GM04504 (cell line): Measurements from ENCODE around the gene PTHLH.

Experiments used
- DNase-seq: peaks from one replicate; pipeline ENCODE4 v3.0.0-alpha.2; 2012; ENCODE audit warnings: low read depth

The PTHLH gene

DNA sequence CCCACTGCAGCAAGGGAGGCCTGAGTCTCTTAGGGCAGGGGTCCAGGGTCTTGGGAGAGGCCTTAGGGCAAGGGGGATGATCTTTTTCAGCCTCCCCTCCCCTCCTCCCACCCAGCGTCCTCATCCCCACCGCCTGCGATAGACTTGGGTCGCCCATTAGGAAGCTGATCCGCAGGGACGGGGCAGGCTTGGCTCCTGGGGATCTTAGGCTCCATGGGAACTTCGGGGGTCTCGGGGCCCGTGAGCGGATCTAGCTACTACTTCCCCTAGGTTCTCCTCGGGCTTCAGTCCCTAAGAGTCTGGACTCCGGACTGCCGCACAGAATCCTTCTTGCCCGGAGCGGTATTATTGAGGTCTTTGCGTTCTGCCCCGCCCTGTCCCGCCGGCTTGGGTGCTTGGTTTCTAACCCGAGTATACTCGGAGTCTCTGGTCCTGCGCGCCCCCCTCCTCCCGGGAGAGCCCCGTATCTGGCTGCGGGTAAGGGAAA, 2.2 kb upstream of the PTHLH start:
- no peak for DNase-seq

DNA sequence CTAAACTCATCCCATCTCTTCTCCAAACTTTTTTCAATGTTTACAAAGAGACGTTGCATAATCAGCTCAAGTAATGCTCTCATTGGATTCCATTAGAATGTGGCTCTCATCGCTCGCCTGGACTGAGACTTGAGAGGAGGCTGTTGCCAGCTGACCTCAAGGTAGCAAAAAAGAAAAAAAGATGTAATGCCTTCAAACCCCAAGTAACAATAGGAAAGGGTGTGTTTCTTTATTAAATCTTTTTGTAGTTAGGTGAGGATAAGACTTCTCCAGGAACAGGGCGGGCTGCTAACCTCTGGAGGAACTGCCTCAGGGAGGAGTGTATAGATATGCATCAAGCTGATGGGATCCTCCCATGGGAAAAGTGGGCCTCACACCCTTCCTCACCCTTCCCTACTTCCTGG, 956 bp upstream of the PTHLH start:
- no peak for DNase-seq

DNA sequence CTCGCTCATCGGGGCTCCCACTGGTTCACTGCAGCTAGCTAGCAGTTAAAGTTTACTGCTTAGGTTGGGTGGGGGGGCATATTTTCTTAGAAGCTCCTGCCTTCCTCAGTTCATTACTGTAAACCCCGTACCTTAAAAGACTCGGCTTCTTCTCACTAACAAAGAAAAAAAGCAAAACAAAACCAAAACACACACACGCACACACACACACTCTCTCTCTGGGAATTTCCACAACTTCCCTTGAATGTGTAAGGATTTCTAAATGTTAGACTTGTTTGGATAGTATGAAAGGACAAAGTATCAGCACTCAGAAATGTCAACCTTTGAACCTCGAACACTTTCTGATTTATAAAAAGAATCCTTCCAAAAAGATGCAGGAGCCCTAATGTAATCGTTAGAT, 927 bp downstream of the PTHLH start:
- no peak for DNase-seq

DNA sequence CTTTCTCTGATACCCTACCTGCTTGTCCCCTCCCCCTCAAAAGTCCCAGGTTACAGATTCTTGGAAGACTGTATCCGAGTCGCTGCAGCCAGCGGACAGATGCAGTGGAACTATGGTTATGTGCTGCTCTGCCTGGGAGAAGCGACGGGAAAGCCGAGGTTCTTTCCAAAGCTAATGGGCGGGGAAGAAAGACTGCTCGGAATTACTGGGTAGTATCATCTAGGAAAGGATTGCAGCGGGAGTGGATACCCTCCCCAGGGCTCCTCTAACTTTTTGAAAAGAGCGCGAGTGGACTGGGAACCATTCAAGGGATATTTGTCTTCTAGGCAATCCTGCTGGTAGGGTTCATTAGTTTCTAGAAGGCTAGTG, 1.4 kb downstream of the PTHLH start:
- DNase-seq, result no peak

DNA sequence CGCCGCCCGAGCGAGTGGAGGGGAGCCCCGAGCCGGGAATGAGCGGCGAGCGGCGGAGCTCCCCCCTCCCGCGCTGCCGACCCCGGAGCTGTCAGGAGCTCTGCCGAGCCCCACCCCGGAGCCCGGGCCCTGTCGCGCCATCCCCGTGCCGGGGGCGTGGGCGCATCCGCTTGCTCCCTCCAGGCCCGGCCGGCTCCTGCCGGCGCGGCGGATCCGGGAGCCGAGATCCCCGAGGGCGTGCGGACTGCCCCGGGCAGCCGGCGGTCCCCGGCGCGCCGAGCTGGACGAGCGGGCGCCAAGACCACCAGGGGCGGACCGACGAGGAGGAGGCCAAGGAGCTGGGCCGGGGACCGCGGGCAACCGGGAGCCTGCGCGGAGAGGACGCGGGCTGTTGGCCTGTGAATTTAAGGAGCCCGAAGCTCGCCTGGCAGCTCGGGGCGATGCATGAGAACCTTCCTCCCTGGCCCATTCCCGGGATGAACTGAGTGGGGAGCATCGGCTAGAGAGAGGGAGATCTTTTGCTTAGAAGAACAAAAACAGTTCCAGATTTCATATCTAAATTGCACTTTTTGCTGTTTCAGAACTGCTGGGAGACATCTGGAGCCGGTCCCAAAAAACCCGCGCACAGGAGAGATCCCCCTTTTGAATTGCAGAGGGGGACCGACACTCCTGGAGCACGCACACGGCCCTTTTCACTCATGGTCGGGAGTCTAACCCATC, 2.0 kb downstream of the PTHLH start:
- DNase-seq, result no peak

DNA sequence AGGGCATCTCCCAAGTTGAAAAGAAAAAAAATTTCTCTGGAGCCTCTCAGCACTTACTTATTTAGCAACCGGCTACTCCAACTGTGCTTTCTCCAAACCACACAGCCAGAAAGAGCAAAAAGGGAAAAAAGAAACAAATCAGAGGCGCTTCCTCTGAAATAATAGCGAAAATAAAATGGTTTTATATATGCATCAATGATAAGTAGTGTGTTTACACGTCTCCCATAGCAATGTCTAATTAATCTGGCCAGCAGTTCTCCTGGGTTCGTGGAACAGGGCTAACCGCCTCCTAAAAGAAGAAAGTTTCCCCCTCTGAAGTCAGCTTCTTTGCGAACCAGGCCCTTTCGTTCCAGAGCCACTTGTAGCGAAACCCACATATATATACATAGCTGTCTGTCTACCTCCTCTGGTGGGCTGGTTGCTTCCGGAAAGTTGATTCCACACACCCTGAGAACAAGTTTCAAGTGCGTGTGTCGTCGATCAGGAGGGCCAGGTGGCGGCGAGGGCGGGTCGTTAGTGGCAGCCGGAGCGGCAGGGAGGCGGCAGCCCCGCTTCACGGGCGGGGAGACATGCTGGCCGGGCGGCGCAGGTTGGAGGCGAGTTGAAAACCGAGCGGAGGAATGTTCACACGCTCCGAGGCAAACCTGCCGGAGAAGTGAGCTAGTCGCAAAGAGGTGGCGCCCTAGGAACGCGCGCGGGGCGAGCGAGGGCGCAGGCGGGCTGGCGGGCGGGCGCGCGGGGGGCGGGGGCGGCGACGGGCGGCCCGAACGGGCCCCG, 2.7 kb downstream of the PTHLH start:
- DNase-seq, result no peak

DNA sequence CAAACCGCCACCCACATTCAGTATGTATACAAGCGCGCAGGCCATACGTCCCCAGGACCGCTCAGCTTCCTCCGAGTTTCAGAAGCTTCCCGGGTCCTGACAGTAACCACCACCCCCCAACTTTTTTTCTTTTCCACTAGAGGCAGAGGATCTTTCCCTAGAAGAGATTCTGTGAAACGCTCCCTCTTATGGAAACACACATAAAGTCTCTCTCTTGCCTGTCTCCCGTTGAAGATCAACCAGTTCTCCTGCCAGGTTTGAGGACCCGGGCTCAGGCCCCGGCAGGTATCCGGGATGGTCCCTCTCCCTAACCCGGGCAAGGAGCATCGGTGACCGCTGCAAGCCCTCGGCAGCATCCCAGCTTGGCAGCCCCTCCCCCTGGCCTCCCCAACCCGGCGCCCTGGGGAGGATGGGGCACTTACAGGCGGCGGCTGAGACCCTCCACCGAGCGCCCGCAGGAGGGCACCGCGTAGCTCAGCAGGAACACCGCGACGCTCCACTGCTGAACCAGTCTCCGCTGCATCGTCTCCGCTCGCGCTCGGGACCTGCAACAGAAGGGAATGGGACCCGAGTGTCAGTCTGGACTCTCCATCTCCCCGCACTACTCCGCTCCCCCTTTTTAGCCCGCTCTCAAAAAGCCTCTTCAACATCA, 3.4 kb downstream of the PTHLH start:
- DNase-seq, result no peak

DNA sequence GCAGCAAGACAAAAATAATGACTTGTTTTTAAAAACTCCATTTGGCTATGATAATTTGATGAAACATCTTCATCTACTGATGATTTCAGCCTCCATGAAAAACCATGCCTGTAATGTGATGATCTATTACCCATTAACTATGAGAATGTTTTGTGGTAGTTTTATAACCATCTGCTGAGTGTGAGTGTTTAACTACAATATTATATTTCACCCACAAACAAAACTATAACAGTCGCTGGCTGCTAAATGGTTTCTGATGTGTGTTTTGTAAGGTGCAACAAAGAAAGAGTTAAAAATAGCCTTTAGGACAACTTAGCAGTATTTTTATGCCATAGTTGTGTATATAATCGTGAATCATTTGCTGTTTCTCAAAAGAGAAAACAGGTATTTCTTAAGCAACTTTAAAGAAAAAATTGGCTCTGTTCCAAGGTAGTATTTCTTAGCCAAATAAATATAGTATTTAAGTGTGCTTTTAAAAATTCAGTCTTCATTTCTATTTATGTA, 4.9 kb downstream of the PTHLH start:
- no peak for DNase-seq

DNA sequence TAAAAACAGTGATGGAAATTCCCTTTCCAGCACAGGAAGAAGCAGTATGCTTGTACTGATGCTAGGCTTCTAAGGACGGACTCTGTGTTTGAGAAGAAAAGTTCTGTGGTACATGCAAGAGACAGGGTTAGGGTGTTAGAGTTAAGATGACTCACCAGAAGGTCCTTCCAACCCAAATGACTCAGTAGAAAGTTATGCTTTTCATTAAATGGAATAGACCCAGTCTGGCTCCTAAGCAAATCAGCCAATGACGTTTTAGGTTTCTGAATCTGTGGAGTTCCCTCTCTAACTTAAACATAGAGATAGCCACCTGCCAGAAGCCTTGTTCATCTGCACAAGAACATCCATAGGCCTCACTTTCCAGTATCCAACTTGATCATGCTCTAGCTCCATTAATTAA, 5.7 kb downstream of the PTHLH start:
- DNase-seq, result peak; percentile 78

DNA sequence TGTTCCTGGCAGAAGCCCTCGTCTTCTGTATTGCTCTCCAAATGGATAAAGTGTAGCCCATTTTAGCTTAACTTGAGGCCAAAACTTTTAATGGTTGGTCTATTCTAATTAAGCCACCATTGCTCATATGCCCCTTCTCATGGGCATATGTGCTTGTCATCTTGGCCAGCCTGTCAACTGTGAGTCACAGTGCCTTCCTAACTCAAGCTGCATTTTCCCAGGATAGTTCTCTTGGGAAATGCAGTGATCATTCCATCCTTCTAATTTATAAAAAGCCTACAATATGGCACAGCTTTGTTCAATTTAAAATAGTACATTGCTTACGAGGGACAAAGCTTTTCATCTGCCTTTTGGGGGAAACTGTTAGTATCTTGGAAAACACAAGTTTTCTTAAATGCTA, 6.6 kb downstream of the PTHLH start:
- DNase-seq, result no peak

DNA sequence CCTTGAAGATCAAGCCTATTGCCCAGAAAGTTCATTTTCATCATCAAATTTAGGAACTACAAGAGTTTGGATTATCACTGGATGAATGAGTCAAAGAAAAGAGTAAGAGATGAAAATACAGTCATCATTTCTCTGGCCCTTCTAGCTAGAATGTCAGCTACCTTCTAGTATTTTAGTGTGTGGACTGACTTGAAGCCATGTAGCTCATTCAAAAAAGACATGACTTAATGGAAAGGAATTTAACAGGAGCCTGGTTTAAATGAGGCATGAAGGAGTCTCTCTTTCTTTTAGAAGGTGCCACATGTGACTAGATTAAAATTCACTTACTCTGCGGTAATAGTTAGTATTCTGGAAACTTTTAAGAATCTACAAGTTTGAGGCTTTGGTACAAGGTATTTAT, 7.1 kb downstream of the PTHLH start:
- DNase-seq, result no peak

DNA sequence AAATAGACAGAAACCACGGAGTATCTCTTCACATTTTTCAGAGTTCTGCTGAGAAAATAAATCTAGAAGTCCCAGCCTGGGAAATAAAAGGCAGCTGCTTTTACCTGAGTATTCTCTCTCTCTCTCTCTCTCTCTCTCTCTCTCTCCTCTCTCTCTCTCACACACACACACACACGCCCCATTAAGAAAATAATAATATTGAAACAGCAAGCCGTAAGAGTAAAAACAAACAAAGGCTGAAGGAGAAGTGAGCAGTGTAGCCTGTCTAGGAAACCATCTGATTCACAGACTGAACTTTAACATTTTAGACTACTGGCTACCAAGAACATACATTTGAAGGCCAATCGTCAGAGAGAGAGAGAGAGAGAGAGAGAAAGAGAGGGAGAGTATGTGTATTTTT, 8.4 kb downstream of the PTHLH start:
- no peak for DNase-seq

DNA sequence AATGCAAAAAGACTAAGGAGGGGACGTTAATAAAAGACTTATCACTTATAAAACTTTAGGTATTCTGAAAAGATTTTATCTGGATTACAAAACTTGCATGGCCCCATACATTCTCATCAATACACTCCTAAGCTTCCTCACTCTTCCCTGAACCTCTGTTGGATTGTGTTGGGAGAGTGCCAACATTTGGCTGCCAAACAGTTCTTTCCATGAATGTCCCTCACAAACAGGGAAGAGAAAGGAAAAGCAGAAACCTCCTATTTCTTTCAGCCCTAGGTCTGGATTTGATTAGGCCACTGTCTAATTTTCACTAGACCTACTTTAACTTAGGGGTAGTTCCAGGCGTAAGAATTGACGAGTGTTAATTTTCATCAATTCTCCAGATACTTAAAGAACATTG, 11.7 kb downstream of the PTHLH start:
- no peak for DNase-seq

DNA sequence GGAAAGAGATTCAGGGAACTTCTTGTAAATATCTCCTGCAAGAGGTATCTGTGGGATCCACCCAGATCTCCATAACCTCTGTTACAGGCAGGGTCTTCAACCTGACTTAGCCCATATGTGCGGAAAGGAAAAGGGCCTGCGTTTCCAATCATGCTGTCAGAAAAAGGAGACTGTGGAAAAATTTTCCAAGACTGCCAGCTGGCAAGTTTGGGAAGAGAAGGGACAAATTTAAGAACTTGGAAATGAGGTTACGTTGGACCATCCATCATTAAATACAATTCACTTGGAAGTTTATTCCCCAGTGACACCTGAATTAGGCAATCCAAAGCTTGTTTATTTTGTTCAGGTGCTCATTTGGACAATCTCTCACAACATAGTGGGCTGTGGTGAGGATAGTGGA, 13.9 kb downstream of the PTHLH start:
- no peak for DNase-seq

DNA sequence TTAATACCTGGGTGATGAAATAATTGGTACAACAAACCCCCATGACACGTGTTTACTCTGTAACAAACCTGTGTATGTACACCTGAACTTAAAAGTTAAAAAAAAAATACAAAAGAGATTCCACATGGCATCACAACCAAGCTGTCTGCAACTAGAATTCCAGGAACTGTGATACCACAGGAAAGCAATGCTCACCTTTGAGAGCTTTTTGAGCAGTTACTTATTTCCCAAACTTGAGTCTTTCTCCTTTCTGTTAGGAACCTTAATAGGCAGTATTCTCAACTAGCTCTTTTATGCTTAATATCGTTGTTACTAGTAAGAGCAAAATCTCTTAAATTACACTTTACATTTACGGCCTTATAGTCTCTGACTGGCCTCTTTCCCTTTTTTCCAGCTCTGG, 15.2 kb downstream of the PTHLH start:
- DNase-seq, result no peak

DNA sequence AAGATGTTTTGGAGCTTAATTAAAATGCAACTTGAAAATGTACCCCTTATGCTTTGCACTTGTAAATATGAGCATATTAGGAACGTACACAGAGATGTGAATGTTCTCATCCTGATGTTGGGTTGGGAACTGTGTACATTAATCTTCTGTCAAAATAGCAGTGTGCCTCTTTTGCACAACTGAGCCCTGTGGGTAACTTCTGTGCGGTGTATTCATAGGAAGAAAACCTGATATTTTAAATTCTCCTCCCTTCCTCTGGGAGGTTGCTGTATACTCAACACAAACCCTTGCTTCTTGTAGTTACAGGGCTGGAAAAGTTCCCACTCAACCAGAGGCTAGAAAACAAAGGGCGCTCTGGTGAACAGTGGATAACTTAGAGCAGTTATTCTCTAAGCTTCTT, 18.7 kb downstream of the PTHLH start:
- no peak for DNase-seq

DNA sequence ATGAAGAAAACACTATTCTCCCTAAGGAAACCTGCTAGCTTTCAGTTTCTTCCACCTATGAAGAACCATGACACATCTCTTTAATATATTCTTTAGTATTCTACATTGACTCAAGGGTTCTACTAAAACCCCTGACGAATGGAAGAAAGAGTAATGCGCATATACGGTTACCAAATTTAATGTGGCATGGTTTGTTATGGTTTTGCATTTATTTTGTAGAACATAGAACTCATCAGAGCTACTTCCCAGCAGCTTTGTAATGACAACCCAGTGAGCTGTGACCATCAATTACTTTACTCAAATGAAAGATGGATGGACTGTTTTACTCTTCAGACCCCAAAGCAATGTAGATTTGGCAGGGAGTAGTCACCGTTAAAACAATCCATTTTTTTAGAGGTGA, 19.2 kb downstream of the PTHLH start:
- no peak for DNase-seq

DNA sequence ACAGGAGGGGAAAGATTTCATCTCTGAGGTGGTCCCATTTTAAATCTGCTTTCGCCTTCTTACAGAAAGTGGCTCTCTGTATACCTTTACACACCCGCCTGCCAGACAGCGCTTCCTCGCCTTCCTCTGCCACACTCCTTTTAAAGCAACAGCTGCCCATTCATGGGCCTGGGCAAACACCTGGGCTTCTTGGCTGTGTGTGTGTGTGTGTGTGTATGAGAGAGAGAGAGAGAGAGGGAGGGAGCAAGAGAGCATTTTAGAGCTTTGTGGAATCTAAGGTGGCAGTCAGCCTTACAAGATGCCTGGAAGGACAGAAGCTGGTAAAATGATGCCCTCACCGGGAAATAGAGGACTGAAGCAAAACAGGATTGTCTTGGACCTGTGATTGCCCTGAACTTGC, 20.0 kb downstream of the PTHLH start:
- DNase-seq, result no peak

DNA sequence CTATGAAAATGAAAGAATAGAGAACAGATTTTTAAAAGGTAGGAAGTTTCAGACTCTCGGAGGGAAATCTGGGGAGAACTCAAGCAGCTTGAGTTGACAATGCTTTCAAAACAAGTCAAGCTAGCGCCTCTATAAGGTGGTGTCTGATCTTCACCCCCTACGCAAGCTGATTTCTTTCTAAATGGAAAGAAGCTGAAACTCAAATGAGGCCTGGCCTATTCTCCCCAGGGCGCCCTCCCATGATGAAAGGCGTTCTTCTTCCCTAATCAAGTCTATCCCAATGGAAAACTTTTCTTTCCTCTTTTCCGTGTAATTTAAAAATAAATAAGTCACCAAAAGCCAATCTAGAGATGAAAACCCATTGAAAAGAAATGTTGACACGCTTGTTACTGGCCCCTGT, 20.6 kb downstream of the PTHLH start:
- DNase-seq, result no peak

DNA sequence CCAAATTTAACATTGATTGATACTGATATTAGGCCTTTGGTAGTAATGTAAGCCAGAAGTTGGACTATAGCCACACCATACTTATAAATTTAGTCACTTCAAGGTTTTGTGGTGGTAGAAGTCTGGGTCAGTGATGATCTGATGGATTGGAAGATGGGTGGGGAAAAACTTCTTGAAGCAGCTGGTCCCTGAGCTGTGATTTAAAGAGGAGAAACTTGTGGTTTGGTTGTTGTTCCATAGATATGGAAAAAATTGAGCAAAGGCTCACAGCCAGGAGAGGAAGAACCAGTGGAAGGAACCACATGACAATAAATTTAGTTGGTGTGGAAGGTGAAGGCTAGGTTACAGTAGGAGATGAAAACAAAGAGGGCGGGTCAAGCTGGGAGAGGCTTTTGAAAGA, 26.1 kb downstream of the PTHLH start:
- DNase-seq, result no peak

DNA sequence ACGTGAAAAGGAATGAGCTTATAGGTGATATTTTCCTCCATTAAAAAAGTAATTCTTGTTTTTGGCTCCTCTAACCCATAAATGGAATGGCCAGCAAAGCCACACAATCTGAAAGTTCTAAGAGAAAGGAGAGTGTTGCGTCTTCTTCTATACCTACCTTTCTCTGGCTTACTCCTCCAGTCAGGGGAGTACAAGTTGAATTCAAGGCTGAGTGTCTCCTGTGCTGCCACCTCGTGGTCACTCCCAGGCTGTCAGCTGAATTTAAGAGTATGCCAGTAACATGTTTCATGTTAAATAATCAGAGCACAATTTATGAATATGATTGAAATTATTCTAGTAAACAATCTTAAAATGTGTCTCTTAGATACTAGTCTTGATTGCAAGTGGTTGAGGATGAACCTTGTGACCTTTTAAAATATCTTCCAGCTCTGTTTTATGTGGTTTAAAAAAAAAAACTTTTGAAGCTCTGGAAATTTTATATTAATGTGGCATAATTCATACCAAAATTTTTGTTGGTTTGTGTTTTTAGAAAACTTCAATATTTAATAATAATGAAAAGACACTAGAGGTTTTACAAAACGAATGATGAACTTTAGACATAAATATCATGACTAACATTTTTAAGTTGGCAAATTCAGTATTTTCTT, 31.7 kb downstream of the PTHLH start:
- DNase-seq, result peak; percentile 56

DNA sequence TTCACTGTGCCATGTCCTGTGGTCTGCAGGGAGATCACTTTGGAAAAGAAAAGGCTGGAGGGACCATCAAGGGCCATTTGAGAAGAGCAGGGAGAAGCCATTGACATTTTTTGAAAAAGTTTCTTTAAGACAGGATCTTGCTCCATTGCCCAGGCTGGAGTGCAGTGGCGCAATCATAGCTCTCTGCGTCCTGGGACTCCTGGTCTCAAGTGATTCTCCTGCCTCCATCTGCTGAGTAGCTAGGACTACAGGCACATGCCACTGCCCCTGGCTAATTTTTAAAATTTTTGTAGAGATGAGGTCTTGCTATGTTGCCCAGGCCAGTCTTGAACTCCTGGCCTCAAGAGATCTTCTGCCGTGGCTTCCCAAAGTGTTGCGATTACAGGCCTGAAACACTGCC, 32.3 kb downstream of the PTHLH start:
- no peak for DNase-seq

DNA sequence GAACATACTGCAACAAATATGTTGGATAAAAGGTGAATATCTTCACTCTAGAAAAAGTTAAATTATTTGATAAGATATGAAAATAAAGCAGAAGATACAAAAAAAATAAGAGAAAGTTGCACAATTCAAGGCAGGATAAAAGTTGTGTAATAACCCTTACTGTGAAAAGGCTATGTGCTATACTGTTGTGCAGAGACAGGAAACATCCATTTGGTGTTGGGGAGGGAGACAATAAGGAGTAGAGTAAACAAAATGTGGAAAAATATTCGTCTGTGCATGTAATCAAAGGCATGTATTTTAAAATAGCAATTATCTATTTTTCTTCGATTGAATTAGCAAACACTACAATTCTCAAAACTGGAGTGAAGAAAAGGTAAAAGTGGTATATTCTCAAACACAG, 34.8 kb downstream of the PTHLH start:
- DNase-seq, result no peak
